ENCODE results near the gene DNASE2B.

Gene DNASE2B

DNA sequence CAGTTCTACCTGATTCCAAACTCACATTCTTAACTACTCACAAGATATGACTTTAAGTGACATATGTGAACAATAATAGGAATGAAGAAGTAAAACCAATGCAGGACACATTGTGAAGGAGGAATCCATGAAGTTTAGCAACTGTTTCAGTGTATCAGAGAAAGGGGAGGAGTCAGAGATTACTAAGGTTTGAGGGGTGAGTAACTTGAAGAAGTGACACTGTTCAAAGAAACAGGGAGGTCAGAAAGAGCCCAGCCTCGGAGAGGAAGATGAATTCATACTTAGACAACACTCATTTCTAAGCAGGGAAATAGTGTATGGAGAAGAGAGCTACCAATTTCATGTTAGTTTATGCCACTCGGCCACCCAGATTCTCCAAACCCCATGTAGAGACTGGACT is 52.6 kb downstream of the DNASE2B start:
- H3K4me3 ChIP-seq (ENCODE audit: low read depth, low read length), result no peak overlapping the region
- no peak for DNase-seq
- no peaks in the 10 kb centered on the region for H3K9me3 ChIP-seq
- TF ChIP-seq, protein P1, sequence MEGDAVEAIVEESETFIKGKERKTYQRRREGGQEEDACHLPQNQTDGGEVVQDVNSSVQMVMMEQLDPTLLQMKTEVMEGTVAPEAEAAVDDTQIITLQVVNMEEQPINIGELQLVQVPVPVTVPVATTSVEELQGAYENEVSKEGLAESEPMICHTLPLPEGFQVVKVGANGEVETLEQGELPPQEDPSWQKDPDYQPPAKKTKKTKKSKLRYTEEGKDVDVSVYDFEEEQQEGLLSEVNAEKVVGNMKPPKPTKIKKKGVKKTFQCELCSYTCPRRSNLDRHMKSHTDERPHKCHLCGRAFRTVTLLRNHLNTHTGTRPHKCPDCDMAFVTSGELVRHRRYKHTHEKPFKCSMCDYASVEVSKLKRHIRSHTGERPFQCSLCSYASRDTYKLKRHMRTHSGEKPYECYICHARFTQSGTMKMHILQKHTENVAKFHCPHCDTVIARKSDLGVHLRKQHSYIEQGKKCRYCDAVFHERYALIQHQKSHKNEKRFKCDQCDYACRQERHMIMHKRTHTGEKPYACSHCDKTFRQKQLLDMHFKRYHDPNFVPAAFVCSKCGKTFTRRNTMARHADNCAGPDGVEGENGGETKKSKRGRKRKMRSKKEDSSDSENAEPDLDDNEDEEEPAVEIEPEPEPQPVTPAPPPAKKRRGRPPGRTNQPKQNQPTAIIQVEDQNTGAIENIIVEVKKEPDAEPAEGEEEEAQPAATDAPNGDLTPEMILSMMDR (IDR thresholded peaks at IDR 0.05; ENCODE audit: low read depth, low read length), result no peak
- no peaks in the 10 kb centered on the region for H3K27me3 ChIP-seq
- H3K4me1 ChIP-seq, result no peaks in the 10 kb centered on the region
- H3K36me3 ChIP-seq, result no peaks in the 10 kb centered on the region

- no peaks in the 10 kb centered on the region for H3K27me3 ChIP-seq
- no peaks in the 10 kb centered on the region for H3K4me1 ChIP-seq
- H3K9me3 ChIP-seq, result no peaks in the 10 kb centered on the region
- no peak for DNase-seq
- H3K36me3 ChIP-seq, result no peaks in the 10 kb centered on the region
- TF ChIP-seq, protein P1 (IDR thresholded peaks at IDR 0.05; ENCODE audit: low read depth, low read length), result no peak
- no peak overlapping the region for H3K4me3 ChIP-seq (ENCODE audit: low read depth, low read length)
These were observed 54.2 kb downstream of the DNASE2B start for GRCh38 chr1:84452436-84452835.

DNA sequence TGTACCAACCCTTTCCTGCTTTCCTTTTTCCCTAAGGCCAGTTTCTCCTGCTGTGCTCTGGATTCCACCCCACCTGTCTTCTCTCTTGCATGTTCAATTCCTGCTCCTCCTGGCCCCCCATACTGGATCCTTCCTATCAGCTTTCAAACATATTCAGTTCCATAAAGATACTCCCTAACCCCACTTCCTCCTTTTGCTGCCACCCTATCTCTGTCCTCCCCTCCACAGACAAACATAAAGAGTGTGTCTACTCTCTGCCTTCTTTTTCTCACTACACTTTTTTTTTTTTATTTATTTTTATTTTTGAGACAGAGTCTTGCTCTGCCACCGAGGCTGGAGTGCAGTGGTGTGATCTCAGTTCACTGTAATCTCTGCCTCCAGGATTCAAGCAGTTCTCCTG is 63.8 kb downstream of the DNASE2B start:
- Histone ChIP-seq H3K36me3 (no peaks in the 10 kb centered on the region), H3K9me3 (no peaks in the 10 kb centered on the region), H3K27me3 (no peaks in the 10 kb centered on the region), H3K4me1 (no peaks in the 10 kb centered on the region), H3K4me3 (ENCODE audit: low read depth, low read length) (no peak overlapping the region)
- TF ChIP-seq, protein P1 (IDR thresholded peaks at IDR 0.05; ENCODE audit: low read depth, low read length), result no peak
- DNase-seq, result no peak

Data from BE2C (cell line).